Mesenchymal stem cell (in vitro differentiated cells and primary cell): ENCODE data around the gene H2AZ2.

ENCODE experiments used
- DNase-seq: peaks from one replicate; pipeline ENCODE4 v3.0.0-alpha.2; 2013
- H2AFZ ChIP-seq: one replicate; pipeline ENCODE4 v1.6.1; 2013; ENCODE audit warnings: low read depth, mild to moderate bottlenecking, control low read depth, inconsistent platforms, low read length, moderate library complexity
- H2AK5ac ChIP-seq: 2 replicates; pipeline ENCODE4 v1.6.1; 2013; ENCODE audit warnings: low read length, moderate library complexity, mild to moderate bottlenecking, inconsistent platforms; ENCODE audit not compliant: severe bottlenecking
- H2BK120ac ChIP-seq: one replicate; pipeline ENCODE4 v1.6.1; 2013; ENCODE audit warnings: low read depth, mild to moderate bottlenecking, inconsistent platforms, low read length, moderate library complexity
- H2BK12ac ChIP-seq, 2 experiments: one replicate each; pipeline ENCODE4 v1.6.1; 2013; ENCODE audit warnings: inconsistent platforms in 2 of 2, low read length in 2 of 2, mild to moderate bottlenecking in 2 of 2, moderate library complexity in 2 of 2, control low read depth in 1 of 2
- H2BK15ac ChIP-seq: one replicate; pipeline ENCODE4 v1.6.1; 2013; ENCODE audit warnings: mild to moderate bottlenecking, low read depth, inconsistent platforms; ENCODE audit not compliant: poor library complexity, severe bottlenecking
- H2BK5ac ChIP-seq: 2 replicates; pipeline ENCODE4 v1.6.1; 2013; ENCODE audit warnings: low read depth, mild to moderate bottlenecking, low read length, control low read depth, inconsistent platforms; ENCODE audit not compliant: poor library complexity, severe bottlenecking
- H3K14ac ChIP-seq, 2 experiments: one replicate each; pipeline ENCODE4 v1.6.1; 2013; ENCODE audit warnings: inconsistent platforms in 2 of 2, low read length in 2 of 2, control low read depth in 1 of 2, mild to moderate bottlenecking in 1 of 2, moderate library complexity in 1 of 2
- H3K18ac ChIP-seq, 2 experiments: one replicate each; pipeline ENCODE4 v1.6.1; 2013; ENCODE audit warnings: inconsistent platforms in 2 of 2, low read length in 2 of 2, control low read depth in 1 of 2, low read depth in 1 of 2, mild to moderate bottlenecking in 1 of 2
- H3K23ac ChIP-seq, 2 experiments: one replicate each; pipeline ENCODE4 v1.6.1; 2013; ENCODE audit warnings: inconsistent platforms in 2 of 2, low read length in 2 of 2, mild to moderate bottlenecking in 2 of 2, moderate library complexity in 2 of 2, control low read depth in 1 of 2
- H3K27ac ChIP-seq: 2 replicates; pipeline ENCODE4 v1.5.1; 2013; ENCODE audit warnings: mild to moderate bottlenecking, moderate library complexity, low read length, control low read depth, inconsistent platforms; ENCODE audit not compliant: poor library complexity, severe bottlenecking
- H3K27me3 ChIP-seq, 2 experiments: 2 replicates each; pipeline versions ENCODE4 v1.6.1 to v1.7.0; 2013; ENCODE audit warnings: low read length in 2 of 2, mild to moderate bottlenecking in 2 of 2, moderate library complexity in 2 of 2, control low read depth in 1 of 2, inconsistent platforms in 1 of 2; ENCODE audit not compliant: control insufficient read depth in 1 of 2, insufficient read depth in 1 of 2
- H3K36me3 ChIP-seq, 2 experiments: 2 replicates each; pipeline versions ENCODE4 v1.6.1 to v1.7.0; 2013; ENCODE audit warnings: low read length in 2 of 2, control low read depth in 1 of 2, inconsistent platforms in 1 of 2, low read depth in 1 of 2, mild to moderate bottlenecking in 1 of 2; ENCODE audit not compliant: insufficient read depth in 2 of 2, control insufficient read depth in 1 of 2
- H3K4ac ChIP-seq, 2 experiments: one replicate each; pipeline ENCODE4 v1.6.1; 2013; ENCODE audit warnings: inconsistent platforms in 2 of 2, low read length in 2 of 2, mild to moderate bottlenecking in 2 of 2, moderate library complexity in 2 of 2, control low read depth in 1 of 2, low read depth in 1 of 2
- H3K4me1 ChIP-seq: 2 replicates; pipeline ENCODE4 v1.6.1; 2013; ENCODE audit warnings: low read depth, low read length, control low read depth; ENCODE audit not compliant: control insufficient read depth, insufficient read depth
- H3K4me2 ChIP-seq: 2 replicates; pipeline ENCODE4 v1.6.1; 2013; ENCODE audit warnings: low read length, mild to moderate bottlenecking, inconsistent platforms; ENCODE audit not compliant: poor library complexity, severe bottlenecking
- H3K4me3 ChIP-seq, 2 experiments: 2 replicates each; pipeline versions ENCODE4 v1.5.1 to v1.7.0; 2013; ENCODE audit warnings: low read length in 2 of 2, mild to moderate bottlenecking in 2 of 2, control low read depth in 1 of 2, low read depth in 1 of 2; ENCODE audit not compliant: insufficient read depth in 1 of 2
- H3K79me1 ChIP-seq: replicated peaks from 2 replicates; pipeline ENCODE4 v1.6.1; 2013; ENCODE audit warnings: mild to moderate bottlenecking, control low read depth, low read length, inconsistent platforms; ENCODE audit not compliant: poor library complexity, severe bottlenecking
- H3K9ac ChIP-seq: 2 replicates; pipeline ENCODE4 v1.7.0; 2013; ENCODE audit warnings: mild to moderate bottlenecking, low read length, moderate library complexity
- H3K9me3 ChIP-seq: 2 replicates; pipeline ENCODE4 v1.7.0; 2013; ENCODE audit warnings: mild to moderate bottlenecking, low read length; ENCODE audit not compliant: control insufficient read depth
- H4K8ac ChIP-seq: one replicate; pipeline ENCODE4 v1.6.1; 2013; ENCODE audit warnings: inconsistent platforms, mild to moderate bottlenecking, low read length, moderate library complexity
- H4K91ac ChIP-seq: one replicate; pipeline ENCODE4 v1.6.1; 2013; ENCODE audit warnings: mild to moderate bottlenecking, low read length, inconsistent platforms
- WGBS: methylation state at CpG from one replicate; pipeline ENCODE4 v1.1.7; 2013; ENCODE audit warnings: mixed read lengths; 5-methylcytosine and 5-hydroxymethylcytosine counted together

Gene H2AZ2

DNA sequence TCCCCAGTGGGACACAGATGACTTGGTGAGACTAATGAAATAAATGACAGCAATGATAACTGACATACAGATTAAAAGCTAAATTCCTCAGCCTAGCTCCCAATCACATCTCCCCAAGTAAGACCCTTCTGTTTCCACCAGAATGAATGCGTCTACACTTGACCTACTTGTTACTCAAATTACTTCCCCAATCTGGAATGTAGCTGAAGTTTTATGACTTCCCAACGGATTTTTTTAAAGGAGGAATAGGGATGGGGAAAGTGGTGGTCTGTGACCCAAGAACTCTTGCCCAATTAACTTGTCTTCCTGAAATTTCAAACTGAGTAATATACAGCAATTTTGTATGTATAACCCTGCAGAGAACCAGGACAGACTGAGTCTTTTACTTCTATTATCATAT lies 9.1 kb downstream of the H2AZ2 start:
- H4K91ac ChIP-seq = no peak overlapping the region
- no peak overlapping the region for H3K4ac ChIP-seq
- H3K27me3 ChIP-seq = no peaks in the 10 kb centered on the region
- H2BK12ac ChIP-seq = no peak overlapping the region
- no peak for DNase-seq
- H4K8ac ChIP-seq = no peak overlapping the region
- H3K18ac ChIP-seq = no peak overlapping the region
- peaks cover 11 to 42% of the 10 kb centered on the region in 2 experiments for H3K36me3 ChIP-seq
- no peak overlapping the region for H2BK15ac ChIP-seq
- H2BK120ac ChIP-seq = no peak overlapping the region
- H3K27ac ChIP-seq = no peak overlapping the region
- no peak overlapping the region for H2BK5ac ChIP-seq
- peaks cover 12% of the 10 kb centered on the region for H3K79me1 ChIP-seq
- no CpG with 5 or more reads among the region's 2 CpGs for WGBS
- no peak overlapping the region for H2AK5ac ChIP-seq
- H3K9me3 ChIP-seq = no peaks in the 10 kb centered on the region
- H2AFZ ChIP-seq = no peak overlapping the region
- no peak overlapping the region for H3K14ac ChIP-seq
- no peak overlapping the region for H3K23ac ChIP-seq
- no peak overlapping the region for H3K4me3 ChIP-seq
- no peak overlapping the region for H3K4me2 ChIP-seq
- no peaks in the 10 kb centered on the region for H3K4me1 ChIP-seq
- H3K9ac ChIP-seq = no peak overlapping the region

DNA sequence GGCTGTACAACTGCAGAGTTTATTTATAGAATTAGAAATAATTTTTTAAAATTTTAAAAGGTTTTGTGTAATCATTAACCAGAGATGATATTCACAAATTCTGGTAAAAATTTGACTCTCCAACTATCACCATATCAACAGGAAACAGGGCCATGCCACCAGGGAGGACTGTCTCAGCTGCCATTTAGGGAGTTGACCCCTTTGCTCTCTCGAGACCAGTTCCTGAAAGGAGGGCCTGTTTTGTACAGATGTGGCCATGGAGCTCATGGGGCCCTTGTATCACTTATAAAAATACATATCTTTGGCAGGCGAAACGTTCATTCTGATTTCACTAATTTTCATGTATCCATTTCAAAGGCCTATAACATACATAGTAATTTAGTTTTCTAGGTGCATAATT lies 20.3 kb downstream of the H2AZ2 start:
- Histone ChIP-seq H2BK120ac (no peak overlapping the region), H3K27ac (no peak overlapping the region), H3K4ac (no peak overlapping the region), H3K9me3 (no peaks in the 10 kb centered on the region), H2BK5ac (no peak overlapping the region), H2AK5ac (no peak overlapping the region), H3K4me2 (no peak overlapping the region), H3K4me3 (no peak overlapping the region), H4K8ac (no peak overlapping the region), H2BK15ac (no peak overlapping the region), H3K14ac (no peak overlapping the region), H3K9ac (no peak overlapping the region), H3K4me1 (peaks cover 1% of the 10 kb centered on the region), H3K18ac (no peak overlapping the region), H3K27me3 (no peaks in the 10 kb centered on the region), H2AFZ (no peak overlapping the region), H3K36me3 (peaks cover 12 to 51% of the 10 kb centered on the region in 2 experiments), H3K79me1 (peaks cover 18% of the 10 kb centered on the region), H4K91ac (no peak overlapping the region), H3K23ac (no peak overlapping the region), H2BK12ac (no peak overlapping the region)
- DNase-seq = no peak
- WGBS = 92% methylated on average over 1 of the region's 3 CpGs

DNA sequence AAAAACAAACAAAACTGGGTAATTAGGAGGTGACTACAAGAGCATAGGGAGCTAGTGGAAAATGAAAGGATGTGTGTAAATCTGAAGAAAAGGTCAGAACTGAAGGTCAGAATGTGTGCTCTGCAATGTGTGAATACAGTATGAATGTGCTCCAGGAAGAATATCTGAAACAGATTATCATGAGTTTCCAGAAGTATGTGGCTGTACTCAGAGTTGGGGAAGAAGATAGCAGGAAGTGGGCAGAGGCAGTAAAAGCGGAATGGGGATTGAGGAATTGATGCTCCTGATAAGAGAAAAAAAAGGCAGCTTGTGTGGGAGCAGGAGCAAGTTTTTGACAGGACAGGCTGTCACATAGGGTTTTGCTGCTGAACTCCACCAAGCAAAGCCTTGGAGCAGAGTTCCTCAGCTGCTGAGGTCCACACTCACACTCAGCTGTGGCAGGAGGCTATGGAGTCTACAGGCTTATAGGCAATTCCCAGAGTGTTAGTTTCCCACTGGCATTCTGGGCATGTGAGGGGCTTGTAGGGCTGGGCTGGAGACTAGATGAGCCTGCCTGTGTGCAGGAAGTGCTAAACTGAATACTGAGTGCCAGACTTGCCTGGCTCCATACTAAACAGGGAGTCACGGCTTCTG lies 22.9 kb downstream of the H2AZ2 start:
- Histone ChIP-seq H4K8ac (peak overlapping the region; percentile 16), H3K36me3 (peaks cover 6 to 31% of the 10 kb centered on the region in 2 experiments), H3K9me3 (no peaks in the 10 kb centered on the region), H3K4me3 (no peak overlapping the region), H3K9ac (no peak overlapping the region), H2BK15ac (no peak overlapping the region), H3K23ac (peak overlapping the region in 1 of 2 experiments; percentile 23), H4K91ac (no peak overlapping the region), H2AK5ac (no peak overlapping the region), H3K27me3 (no peaks in the 10 kb centered on the region), H2BK120ac (no peak overlapping the region), H3K27ac (no peak overlapping the region), H3K4ac (no peak overlapping the region), H2AFZ (no peak overlapping the region), H3K79me1 (peaks cover 9% of the 10 kb centered on the region), H3K4me1 (peaks cover 1% of the 10 kb centered on the region), H2BK5ac (no peak overlapping the region), H3K4me2 (no peak overlapping the region), H2BK12ac (peak overlapping the region in 1 of 2 experiments; percentile 32), H3K18ac (peak overlapping the region in 1 of 2 experiments; percentile 37), H3K14ac (peak overlapping the region in 1 of 2 experiments; percentile 73)
- 55% methylated on average over 2 of the region's 2 CpGs for WGBS
- DNase-seq = peak; percentile 69

DNA sequence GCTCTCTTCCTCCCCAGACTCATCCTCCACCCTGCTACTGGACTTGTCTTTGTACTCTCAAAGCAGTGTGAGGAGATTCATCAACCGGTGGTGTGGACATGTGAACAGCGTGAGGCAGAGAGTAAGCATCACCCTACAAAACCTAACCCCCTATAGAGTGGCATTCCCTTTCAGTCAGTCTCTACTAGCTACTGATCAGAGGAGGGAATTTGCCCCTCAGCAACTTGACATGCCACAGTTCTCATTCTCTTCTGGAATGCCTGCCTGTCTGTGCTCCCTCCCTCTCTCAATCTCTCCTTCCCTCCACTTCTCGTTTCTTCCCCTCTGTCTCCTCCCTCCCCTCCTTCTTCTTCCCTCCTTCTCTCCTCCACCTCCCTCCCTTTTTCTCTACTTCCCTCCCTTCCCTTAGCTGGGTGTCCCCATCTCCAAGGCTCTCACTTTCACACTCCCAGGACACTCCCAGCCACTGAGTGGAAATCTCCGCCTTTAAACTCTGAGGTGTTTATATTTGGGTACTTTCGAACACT lies 24.6 kb downstream of the H2AZ2 start:
- Histone ChIP-seq H3K23ac (no peak overlapping the region), H3K4me3 (no peak overlapping the region), H2BK12ac (no peak overlapping the region), H3K9ac (no peak overlapping the region), H3K79me1 (peaks cover 3% of the 10 kb centered on the region), H2BK5ac (no peak overlapping the region), H2BK15ac (no peak overlapping the region), H3K36me3 (peaks cover 3 to 14% of the 10 kb centered on the region in 2 experiments), H2AFZ (no peak overlapping the region), H3K27me3 (no peaks in the 10 kb centered on the region), H3K18ac (no peak overlapping the region), H4K91ac (no peak overlapping the region), H3K27ac (no peak overlapping the region), H3K14ac (no peak overlapping the region), H2BK120ac (no peak overlapping the region), H3K9me3 (no peaks in the 10 kb centered on the region), H4K8ac (no peak overlapping the region), H3K4me1 (peaks cover 1% of the 10 kb centered on the region), H3K4ac (no peak overlapping the region), H2AK5ac (no peak overlapping the region), H3K4me2 (no peak overlapping the region)
- WGBS = 84% methylated on average over 3 of the region's 5 CpGs
- DNase-seq = no peak
